NCI-H187 (cell line): ENCODE measurements around the gene CASKIN2.
"Not testable (repeated sequence)": the region's sequence is repeated elsewhere in the genome, so short reads cannot be mapped to it uniquely, and the experiment has no call there.

Source experiments
- DNase-seq, 2 experiments: peaks; one replicate each; lab custom pipeline; 2025; lab: John Stamatoyannopoulos, UW

CASKIN2 gene

DNA sequence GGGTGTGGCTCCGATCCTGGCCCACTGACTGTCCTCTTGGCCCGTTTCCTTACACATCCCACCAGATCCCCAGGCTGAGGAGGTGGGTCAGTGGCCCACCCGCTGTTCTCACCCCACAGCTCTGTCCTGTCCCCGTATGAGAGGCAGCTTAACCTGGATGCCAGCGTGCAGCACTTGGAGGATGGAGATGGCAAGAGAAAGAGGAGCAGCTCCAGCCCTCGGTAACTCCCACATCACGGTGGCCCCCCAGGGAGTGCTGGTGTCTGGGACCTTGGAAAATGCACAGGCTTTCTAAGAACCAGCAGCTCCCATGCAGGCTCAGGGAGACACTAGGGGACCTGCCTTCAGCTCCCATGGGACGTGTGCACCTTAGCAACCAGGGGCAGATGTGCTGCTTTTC lies 6.0 kb upstream of the CASKIN2 start:
- DNase-seq, result no peak

DNA sequence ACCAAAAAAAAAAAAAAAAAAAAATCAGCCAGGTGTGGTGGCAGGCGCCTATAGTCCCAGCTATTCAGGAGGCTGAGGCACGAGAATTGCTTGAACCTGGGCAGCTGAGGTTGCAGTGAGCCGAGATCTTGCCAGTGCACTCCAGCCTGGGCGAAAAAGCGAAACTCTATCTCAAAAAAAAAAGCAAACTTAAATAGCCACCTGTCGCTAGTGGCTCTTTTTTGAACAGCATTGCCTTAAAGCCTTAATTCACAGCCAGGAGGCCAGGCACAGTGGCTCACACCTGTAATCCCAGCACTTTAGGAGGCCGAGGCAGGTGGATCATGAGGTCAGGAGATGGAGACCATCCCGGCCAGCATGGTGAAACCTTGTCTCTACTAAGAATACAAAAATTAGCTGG lies 5.1 kb upstream of the CASKIN2 start:
- not testable (repeated sequence) for DNase-seq

DNA sequence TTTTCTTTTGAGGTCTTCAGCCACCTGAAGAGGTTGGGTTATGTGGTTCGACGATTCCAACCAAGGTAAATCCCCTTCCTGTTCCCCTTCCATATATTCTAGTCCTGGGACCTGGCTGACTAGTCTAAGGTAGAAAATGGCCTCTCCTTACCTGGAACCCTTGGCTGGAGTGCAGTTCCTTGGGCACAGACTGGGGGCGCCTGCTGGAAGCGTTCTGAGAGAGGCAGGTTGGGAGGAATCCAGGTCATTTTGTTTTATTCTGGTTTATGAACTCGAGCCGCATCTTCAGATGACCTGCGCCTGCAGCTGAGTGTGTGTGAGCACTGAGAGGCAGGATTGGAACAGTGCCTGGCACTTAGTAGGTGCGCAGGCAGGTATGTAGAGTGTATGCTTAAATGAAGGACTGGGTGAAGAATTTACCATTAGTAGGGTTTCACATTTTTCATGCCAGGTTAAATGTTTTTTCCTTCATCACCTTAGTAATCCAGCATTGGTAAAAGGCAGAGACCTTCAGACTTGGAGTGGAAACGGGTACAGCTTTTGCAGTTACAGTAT lies 3.7 kb upstream of the CASKIN2 start:
- DNase-seq, result no peak

DNA sequence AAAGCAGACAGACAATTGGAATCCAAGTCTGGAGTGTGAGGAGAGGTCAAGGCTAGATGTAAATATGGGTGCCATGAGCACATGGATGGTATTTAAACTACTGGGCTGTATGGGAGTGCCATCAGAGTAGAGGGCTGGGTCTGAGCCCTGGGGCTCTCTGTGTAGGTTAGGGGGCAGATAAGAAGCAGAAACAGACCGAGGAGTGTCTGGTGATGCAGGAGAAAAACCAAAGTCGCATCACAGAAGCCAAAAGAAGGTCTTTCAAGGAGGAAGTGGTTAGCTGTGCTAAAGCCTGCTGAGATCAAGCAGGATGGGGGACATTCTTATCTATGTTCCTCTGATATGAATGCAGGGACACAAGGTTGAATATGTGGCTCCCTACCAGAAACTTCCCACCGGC lies 2.9 kb upstream of the CASKIN2 start:
- DNase-seq, result no peak

DNA sequence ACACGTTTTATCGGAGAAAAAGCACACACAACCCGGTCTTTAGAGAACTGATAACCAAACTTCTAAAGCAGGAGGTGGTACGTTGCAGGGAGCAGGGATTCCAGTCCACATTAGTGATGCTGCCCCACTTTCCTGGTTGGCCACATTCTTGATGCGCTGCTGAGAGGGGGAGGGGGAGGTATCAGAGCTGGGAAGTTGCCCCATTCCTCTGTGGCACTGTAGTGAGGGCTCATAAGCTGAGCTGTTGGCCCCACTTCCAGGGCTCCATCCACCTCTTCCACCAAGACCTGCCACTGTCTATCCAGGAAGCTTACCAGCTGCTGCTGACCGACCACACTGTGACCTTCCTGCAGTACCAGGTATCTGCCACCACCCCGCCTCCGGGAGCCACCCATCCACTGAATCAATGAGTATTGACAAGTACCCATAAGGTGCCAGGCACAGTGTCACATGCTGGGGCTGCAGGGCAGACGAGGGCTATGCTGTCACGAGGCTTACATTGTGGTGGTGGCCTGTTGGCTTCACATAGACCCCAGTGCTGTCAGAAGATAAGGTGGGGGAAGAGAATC lies 2.0 kb upstream of the CASKIN2 start:
- DNase-seq, result no peak

DNA sequence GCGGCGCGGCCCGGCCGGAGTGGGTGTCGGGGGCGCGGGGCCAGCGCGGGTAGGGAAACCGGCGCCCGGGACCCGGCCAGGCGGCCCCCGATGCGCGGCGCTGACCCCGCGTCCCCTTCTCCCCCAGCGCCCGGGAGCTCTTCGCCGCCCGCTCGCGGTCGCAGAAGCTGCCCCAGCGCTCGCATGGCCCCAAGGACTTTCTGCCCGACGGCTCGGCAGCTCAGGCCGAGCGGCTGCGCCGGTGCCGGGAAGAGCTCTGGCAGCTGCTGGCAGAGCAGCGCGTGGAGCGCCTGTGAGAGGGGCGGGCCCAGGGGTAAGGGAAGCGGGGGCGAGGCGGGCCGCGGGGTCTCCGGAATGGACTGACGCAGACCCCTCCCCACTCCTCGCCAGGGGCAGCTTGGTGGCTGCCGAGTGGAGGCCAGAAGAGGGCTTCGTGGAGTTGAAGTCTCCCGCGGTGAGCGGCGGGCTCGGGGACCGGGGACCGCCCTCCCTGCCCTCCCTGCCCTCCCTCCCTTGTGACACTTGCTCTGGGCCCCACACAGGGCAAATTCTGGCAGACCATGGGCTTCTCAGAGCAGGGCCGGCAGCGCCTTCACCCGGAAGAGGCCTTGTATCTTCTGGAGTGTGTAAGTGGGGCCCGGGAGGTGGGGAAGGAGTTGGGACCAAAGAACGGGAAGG lies 1.4 kb upstream of the CASKIN2 start:
- DNase-seq, result no peak

DNA sequence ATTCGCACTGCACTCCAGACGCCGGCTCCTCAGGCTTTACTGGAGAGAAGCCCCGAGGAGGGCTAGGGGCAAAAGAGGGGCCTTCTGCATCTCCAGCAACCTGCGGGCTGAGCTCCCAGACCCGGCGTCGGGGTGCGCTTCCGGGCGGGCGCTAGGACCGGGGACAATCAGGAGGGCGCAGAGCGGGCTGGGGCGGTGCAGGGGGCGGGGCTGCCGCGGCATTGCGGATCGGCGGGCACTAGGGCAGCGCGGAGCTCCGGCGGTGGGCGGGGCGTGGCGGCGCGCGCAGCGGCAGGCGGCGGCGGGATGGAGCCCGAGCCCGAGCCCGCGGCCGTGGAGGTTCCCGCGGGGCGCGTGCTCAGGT lies 900 bp upstream of the CASKIN2 start, which contains the start of gene TSEN54:
Gene TSEN54 (plus strand): TSS at position 274 of the 364 bp plus-strand sequence. CDS start 33 bp downstream, at position 307.
- DNase-seq, result peak; percentile 75 to 83

DNA sequence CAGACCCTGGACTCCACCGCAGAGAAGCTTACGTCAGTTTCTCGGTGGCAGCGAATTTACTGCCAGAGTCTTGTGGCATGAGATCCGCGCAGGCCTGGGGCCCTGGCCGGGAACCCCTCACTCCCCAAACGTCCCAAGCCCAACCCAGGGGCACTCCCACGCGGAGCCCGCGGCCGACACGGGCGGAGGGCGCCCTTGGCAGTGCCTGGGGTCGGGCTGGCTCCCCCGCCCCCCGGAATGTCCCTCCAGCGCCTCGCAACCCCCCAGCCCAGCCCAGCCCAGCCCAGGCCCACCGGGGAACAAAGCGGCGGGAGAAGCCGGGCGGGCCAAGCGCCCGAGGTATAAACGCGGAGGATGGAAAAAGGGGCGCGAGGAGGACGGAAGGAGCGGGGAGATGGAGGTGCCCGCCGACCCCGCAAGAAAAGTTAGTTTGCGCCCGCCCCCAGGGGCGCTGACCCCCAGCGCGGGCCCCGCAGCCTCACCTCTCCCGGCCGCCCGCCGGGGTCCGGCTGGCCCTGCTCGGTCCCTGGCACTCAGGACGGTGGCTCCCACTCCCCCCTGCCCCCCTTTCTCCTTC lies 330 bp downstream of the CASKIN2 start:
- no peak for DNase-seq

DNA sequence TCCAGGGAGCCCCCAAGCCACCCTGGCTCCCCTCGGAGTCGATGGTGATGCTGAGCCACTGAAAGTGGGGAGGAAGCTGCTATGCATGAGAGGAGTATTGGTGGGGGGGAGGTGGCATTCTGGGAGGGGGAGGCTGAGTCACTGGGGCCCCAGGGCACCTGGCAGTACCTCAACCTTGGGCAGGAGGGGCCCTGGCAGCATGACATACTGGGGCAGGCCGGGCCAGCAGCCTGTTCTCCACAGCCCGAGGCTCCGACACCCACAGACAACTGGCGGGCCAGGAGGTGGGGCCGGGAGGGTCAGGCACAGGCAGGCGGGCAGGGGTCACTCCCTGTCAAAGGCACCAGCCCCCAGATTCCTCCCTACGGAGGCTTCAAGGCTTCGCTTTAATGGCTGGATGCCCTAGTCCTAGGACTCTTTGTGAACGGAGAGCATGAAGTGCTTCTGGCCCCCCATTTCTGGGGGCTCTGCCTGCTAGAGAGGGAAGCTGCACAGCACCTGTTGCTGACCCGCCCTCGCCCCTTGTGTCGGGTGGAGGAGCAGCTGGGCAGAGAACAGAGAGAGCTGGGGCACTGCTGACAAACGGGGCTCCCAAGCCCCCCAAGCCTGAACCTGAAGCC lies 928 bp downstream of the CASKIN2 start:
- no peak for DNase-seq

DNA sequence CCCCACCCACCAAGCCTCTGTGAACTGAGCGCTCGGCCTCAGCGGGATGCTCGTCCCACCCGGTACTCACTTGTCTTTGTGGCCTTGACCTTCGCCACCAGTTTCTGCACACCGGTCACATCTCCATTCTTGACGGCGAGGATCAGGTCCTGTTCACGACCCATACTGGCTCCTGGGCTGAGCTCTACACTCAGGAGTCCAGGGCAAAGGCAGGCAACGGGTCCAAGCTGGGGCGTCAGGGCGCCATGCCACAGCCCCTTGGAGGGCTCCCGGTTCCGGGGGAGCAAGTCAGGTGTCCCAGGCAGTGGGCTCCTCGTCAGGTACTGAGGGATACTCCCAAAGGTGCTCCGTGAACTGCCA lies 1.7 kb downstream of the CASKIN2 start:
- no peak for DNase-seq

DNA sequence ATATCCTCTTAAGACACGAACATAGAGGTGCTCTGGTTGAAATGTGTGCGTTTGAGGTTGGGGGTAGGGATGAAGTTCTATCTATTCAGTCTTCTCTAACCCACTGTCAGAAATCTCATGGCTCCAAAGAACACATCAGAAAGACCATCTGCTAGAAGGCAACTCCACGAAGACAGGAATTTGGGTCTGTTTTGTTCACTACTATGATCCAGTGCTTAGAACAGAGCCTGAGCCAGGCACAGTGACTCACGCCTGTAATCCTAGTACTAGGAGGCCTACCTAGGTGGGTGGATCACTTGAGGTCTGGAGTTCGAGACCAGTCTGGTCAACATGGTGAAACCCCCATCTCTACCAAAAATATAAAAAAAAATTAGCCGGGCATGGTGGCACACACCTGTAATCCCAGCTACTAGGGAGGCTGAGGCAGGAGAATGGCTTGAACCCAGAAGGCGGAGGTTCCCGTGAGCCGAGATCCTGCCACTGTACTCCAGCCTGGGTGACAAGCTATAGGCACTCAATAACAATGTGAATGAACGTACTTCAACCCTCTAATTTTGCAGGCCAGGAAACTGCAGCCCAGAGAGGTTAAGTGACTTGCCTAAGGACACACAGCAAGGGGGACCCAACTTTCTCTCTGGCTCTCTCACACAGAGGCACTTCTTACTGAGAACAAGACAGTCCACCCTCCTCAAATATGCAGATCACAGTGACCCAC lies 2.3 kb downstream of the CASKIN2 start:
- no peak for DNase-seq

DNA sequence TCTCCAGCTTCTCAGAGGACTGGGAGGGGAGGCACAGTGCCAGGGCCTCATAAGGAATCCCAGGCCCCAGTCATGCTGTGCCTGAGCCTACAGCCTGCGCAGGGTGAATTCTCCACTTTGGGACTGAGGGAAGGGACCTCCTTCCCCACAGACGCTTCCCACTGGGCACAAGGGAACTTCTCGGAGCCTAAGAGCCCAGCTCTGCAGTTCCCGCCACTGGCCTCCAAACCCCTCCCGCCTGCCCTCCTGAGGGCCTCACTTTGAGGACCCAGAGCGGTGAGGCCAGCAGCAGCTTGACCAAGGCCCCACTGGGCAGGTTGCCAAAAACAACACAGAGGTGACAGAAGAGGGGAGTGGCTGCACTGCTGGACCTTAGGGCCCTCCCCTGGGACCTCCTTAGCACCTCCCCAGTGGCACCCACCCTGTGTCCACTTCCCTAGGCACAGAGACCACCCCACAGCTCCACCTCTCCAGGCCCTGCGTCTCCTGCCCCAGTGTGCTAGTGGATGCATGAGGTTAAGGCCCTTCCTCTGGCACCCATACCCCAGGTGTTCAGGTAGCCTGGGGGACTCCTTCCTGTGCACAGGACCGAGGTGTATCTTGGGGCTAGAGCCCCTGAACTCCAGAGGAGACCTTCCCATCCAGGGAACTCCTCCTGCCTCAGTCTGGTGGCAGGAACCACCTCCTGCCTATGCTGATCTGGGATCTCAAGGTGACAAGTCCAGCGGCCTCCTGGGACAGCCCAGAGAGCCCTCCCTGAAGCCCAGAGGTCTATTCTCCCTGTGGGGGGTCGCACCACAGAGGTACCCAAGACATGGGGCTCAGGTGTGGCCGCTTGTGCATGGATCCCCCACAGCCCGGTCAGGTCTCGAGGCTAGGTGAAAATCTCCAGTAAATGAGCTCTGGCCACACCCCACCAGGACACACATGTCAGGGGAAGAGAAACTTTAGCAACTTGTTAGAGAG lies 3.4 kb downstream of the CASKIN2 start:
- no peak for DNase-seq

DNA sequence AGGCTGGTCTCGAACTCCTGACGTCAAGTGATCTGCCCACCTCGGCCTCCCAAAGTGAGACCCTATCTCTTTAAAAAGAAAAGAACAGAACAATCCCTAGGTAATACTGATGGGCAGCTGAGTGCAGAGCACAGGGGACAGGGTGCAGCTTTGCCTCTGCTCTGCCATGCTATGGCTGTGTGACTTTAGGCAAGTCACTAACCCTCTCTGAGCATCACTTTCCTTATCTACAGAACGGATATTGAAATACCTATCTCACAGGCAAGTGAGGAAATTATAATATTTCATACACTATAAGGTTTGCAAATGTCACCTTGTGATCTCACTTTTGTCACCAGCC lies 4.1 kb downstream of the CASKIN2 start:
- DNase-seq, result no peak

DNA sequence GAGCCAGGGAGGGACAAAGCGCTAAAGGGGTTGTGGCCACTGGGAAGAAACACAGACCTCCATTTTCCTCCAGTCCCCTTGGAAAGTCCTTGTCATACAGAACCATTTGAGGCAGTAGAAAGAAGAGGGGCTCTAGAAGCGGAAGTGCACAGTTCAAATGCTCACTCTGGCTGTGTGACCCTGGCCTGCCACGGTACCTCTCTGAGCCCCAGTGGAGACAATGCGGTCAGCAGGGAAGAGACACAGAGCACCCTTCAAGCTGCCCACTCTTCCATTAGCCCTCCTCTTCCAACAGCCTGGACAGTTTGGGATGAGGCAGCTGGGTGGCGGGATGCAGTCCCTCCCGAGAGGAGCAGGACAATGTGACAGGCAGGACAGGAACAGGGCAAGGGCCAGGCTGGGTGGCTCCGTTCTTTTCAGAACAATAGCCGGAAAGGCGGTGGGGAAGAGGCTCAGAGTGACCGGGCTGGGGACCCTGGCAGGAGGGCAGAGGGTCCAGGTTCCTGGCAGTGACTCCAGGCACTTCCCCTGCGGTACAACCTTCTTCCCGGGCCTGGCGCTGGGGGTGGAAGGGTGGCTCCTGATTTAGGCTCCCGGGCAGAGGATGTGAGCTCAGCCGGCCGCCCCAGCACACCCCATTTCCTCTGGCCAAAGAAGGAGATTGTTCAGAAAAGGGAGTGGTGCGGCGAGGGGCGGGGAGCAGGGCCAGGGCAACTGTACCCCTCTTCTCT lies 5.6 kb downstream of the CASKIN2 start:
- DNase-seq, result no peak

DNA sequence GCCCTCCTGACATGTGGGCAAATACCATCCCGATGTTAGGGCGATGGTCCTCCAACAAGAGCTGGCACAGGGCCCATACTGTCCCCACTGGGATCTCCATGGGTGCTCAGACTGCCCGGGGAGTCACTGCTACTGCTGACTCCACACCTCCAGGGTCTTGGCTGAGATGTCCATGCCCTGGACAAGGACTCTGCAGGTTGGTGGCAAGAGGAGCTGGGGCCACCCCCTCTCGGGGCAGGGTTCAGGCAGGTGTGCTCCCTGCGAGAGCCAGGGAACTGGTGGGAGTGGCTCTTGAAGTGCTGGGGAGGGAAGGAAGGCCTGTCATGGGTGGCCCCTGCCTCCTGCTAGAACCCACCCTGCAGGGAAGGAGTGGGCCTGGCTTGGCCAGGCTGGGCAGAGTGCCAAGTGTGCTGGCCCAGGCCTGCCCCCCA lies 6.4 kb downstream of the CASKIN2 start:
- no peak for DNase-seq

DNA sequence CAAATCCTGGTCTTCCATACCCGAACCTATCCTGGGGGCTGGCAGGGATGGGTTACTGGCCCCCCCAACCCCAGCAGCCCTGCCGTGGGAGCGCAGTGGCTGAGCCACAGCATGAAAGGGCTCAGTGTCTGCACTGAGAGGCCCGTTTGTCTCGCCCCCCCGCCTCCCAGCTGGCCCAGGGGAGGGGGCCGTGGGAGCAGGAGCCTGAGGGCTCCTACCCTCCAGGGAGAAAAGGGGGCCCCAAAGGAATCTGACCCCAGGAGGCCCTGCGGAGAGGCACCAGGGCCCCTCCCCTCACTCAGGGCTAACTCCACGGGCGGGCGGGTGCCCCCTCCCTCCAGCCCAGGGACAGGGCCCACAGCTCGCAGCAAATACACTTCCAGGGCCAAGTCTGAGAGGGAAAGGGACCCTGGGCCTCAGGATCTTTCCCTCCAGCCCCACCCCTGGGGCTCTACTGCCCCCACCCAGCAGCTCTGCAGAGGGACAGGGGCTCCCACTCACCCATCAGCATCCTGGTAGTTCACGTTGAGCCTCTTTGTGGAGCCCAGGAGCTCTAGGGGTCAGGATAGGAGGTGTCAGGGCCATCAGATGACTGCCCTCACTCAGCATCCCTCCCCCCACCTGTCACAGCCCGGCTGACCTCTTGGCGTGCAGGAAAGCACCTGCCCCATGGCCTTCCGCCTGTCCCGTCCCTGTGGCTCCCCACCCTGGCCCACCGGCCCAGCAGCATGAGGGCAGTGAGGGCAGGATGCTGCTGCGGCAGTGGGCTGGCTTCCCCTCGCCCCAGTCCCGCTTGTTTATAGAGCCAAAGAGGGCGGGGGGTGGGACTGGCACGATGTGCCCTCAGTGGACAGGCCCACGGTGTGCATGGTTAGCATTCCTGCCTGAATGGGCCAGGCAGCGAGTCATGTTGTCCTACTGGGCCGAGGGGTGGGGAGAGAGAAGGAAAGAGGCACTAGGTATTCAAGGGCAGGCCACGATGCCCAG lies 7.3 kb downstream of the CASKIN2 start:
- no peak for DNase-seq

DNA sequence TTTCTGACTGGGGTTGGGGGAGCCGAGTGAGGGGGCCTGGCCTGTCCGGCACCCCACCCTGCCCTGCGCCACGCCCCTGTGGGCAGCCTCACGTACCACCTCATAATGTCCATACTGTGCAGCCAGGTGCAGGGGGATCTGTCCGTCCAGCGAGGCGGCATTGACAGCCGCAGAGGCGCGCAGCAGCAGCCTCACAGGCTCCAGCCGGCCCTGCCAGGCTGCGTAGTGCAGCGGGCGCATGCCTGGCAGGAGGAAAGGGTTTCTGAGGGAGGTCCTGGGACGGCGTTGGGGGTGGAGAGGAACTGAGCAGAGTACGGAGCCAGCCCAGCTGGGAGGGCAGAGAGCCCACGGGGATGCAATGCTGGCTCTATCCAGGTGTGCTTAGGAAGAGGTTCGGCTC lies 8.4 kb downstream of the CASKIN2 start:
- DNase-seq, result no peak

DNA sequence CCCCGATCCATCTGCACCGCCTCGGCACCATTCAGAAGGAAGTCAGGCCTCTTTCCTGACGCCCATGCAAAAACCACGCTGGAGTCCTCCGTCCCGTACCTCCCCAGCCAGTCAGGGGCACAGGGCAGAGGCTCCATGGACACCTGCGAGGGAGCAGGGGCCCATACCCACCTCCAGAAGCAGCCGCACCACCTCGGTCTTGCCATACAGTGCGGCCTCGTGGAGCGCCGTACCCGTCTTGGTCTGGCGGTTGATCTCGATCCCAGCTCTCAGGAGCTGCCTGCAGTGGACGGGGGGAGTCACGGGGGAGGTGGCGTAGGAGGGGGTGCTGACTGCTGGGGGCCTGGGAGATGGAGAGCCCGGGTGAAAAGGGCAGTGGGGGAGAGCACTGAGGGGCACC lies 9.2 kb downstream of the CASKIN2 start:
- DNase-seq, result no peak

DNA sequence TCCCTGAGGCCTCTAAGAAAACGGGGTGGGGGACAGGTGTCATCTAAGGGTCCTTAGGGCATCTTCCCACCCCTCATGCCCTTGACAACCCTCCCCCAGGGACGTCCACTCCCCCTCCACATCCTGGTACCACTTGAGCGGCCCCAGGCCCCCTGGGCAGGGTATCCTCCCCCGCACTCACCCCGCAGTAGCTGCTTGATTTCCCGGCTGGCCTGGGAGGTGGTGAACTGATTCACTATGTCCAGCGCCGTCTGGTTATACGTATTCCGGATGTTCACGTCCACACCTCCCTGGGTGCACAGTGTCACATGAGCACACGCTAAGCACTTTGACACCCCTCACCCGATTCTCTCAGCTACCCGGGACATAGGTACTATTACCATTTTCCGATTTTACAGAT lies 9.7 kb downstream of the CASKIN2 start:
- no peak for DNase-seq

DNA sequence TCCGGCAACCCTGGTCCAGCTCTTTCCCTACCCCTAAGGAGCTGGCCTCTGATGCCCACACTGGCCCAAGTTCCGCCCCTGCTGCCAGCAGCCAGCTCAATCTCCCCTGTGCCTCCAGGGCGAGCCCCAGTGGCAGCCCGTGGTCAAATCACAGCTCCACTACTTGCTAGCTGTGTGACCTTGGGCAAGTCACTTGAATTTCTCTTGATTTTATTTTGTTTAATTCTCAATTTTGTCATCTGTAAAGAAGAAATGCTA lies 10.3 kb downstream of the CASKIN2 start:
- no peak for DNase-seq
